ENCODE measurements around the gene FBXW2.

DNA sequence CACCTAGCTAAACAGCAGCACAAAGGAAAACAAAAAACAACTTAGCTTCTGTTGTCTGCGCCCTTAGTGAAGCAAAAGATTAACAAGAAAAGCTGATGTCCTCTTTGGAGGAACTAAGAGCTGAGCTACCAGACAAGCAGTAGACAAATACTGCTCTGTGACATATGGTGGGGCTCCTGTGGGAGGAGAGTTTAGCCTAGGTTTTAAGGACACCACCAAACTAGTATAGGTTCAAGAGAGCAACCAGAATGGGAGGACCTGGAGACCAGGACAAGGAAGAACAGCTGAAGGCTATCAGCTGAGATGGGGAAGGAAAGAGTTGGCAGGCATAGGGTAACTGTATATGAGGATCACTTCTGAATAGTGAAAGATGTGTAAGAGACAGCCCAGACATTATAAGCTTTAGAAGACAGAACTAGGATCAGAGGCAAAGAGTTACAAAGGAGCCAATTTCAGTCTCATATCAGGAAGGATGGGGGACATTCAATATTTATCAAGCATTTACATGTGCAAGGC lies 27.2 kb downstream of the FBXW2 start:
- TF ChIP-seq CTCF (IDR thresholded peaks at IDR 0.05) (no peak), POLR2A (IDR thresholded peaks at IDR 0.05) (no peak)
